ENCODE results near the gene CTNND2. TPM values are rescaled to one million over a fixed set of nuclear protein-coding genes. Genes with fewer than 3 reads are reported as not detected.

Gene CTNND2
- total and polyA plus RNA-seq, 10 of the 15 experiments (the other 5 are each of a cell fraction or from before 2014, with no cell fraction given): 0.02 to 0.16 (median 0.04) TPM; not detected in 7

- no peak for ATAC-seq
- POLR2A ChIA-PET: no interaction called here
- CTCF ChIA-PET: no interaction called here
Measured at GRCh38 chr5:11509793-11510192, 394.5 kb downstream of the CTNND2 start.

More at GRCh38 chr5:11509793-11510192, 394.5 kb downstream of the CTNND2 start:
- Histone ChIP-seq H3K27ac (ENCODE audit: control insufficient read depth, insufficient read depth) (no peak overlapping the region), H3K4me2 (ENCODE audit: control insufficient read depth, insufficient read depth) (no peak overlapping the region), H3K27me3 (replicated peaks in 1 of 2; ENCODE audit: control insufficient read depth in 2 of 2, insufficient read depth in 2 of 2, low read length in 1 of 2) (no peaks in the 10 kb centered on the region), H4K20me1 (ENCODE audit: control insufficient read depth, insufficient read depth) (no peaks in the 10 kb centered on the region), H3K79me2 (ENCODE audit: control insufficient read depth, insufficient read depth, low read length) (no peaks in the 10 kb centered on the region), H3K9me3 (replicated peaks; ENCODE audit: control insufficient read depth, insufficient read depth, low read length) (no peaks in the 10 kb centered on the region), H3K36me3 (ENCODE audit: control insufficient read depth in 2 of 2, insufficient read depth in 2 of 2, low read length in 1 of 2) (no peaks in the 10 kb centered on the region), H3K4me1 (ENCODE audit: control insufficient read depth, insufficient read depth, low read length) (no peaks in the 10 kb centered on the region), H3K4me3 (no peak overlapping the region), H2AFZ (ENCODE audit: control insufficient read depth, low read depth, low read length) (no peak overlapping the region), H3K9ac (ENCODE audit: control insufficient read depth, insufficient read depth, low read length) (no peak overlapping the region)
- 43% methylated on average over 7 of the region's 7 CpGs for WGBS (ENCODE audit: insufficient coverage, insufficient replicate concordance, low lambda C conversion rate, missing lambda C conversion rate)
- TF ChIP-seq ZBTB40 (IDR thresholded peaks at IDR 0.05; ENCODE audit: borderline replicate concordance): no peak
- intact Hi-C loops (cut with micrococcal nuclease; ENCODE audit: unreplicated experiment): no loop called here
- ChIA-PET SMC1A (ENCODE audit: uncharacterized antibody, unreplicated experiment) (no interaction called here), RAD21 (ENCODE audit: unreplicated experiment) (no interaction called here)
- FAIRE-seq (no peak), DNase-seq (ENCODE audit: low read depth, low spot score) (no peak)
- in situ Hi-C loops (cut with MboI): no loop called here
- no TSS peak for BruUV-seq (replicated peaks)

Measured in GM12878 (cell line).